Endometrial microvascular endothelial cells (primary cell): ENCODE results near the gene RAMP3. TPM values are rescaled to one million over a fixed set of nuclear protein-coding genes. Genes with fewer than 3 reads are reported as not detected.
"Not testable (repeated sequence)": the region's sequence is repeated elsewhere in the genome, so short reads cannot be mapped to it uniquely, and the experiment has no call there.

Experiments used
- in situ Hi-C: cut with HindIII; loops from 2 replicates; pipeline ENCODE4 v1.10.0; 2017; ENCODE audit warnings: low sequenced_read_pairs, low pct_unique_long_range_greater_than_20kb; ENCODE audit errors: inconsistent ontology term
- total RNA-seq: library from RNA; depleted of rRNA; stranded (reverse); fragments of >200 nt; gene quantifications from one replicate; pipeline ENCODE4 v1.2.3, GENCODE V29; 2015; ENCODE audit errors: inconsistent ontology term

RAMP3 gene
- total RNA-seq = not detected

GRCh38 chr7:45157653-45158401, at the start of gene RAMP3:
RAMP3 (plus strand) TSS chr7:45157791; CDS start chr7:45157829, 38 bp downstream.
- in situ Hi-C loops = no loop called here

GRCh38 chr7:45108863-45109262, 48.7 kb upstream of the RAMP3 start:
- in situ Hi-C loops = no loop called here

- in situ Hi-C loops = no loop called here
These were observed 46.0 kb upstream of the RAMP3 start, which contains the start of gene TBRG4 for GRCh38 chr7:45111298-45112223. TBRG4 (minus strand) TSS chr7:45111697; CDS start chr7:45109237, 2,460 bp downstream.

GRCh38 chr7:45112648-45113047, 44.9 kb upstream of the RAMP3 start:
- in situ Hi-C loops = no loop called here

GRCh38 chr7:45114257-45114656, 43.3 kb upstream of the RAMP3 start:
- in situ Hi-C loops = not testable (repeated sequence)

GRCh38 chr7:45114926-45115325, 42.7 kb upstream of the RAMP3 start:
- in situ Hi-C loops = no loop called here

- in situ Hi-C loops = no loop called here
These were observed 41.5 kb upstream of the RAMP3 start for GRCh38 chr7:45116048-45116447.

- in situ Hi-C loops = no loop called here
These were observed 40.0 kb upstream of the RAMP3 start for GRCh38 chr7:45117582-45117981.

GRCh38 chr7:45118292-45118691, 39.3 kb upstream of the RAMP3 start:
- in situ Hi-C loops = no loop called here

- in situ Hi-C loops = no loop called here
These were observed 38.7 kb upstream of the RAMP3 start for GRCh38 chr7:45118889-45119331.

- in situ Hi-C loops = no loop called here
These were observed 38.0 kb upstream of the RAMP3 start for GRCh38 chr7:45119550-45119949.

- in situ Hi-C loops = no loop called here
These were observed 34.4 kb upstream of the RAMP3 start for GRCh38 chr7:45122975-45123860.

GRCh38 chr7:45123913-45124710, 33.5 kb upstream of the RAMP3 start:
- in situ Hi-C loops = no loop called here

- in situ Hi-C loops = no loop called here
These were observed 32.2 kb upstream of the RAMP3 start for GRCh38 chr7:45125193-45125904.

- in situ Hi-C loops = no loop called here
These were observed 31.4 kb upstream of the RAMP3 start for GRCh38 chr7:45126201-45126600.

GRCh38 chr7:45126920-45127319, 30.7 kb upstream of the RAMP3 start:
- in situ Hi-C loops = no loop called here

- in situ Hi-C loops = no loop called here
These were observed 28.3 kb upstream of the RAMP3 start for GRCh38 chr7:45129181-45129800.
